ENCODE data around the gene ATXN7L2.

ATXN7L2 gene

GRCh38 chr1:109483672-109484518 is at the start of gene ATXN7L2 (continued):
- peak; percentile 27; the same call in 1 of the 2 replicates for TF ChIP-seq TCF7L2 (IDR thresholded peaks at IDR 0.05; ENCODE audit: borderline replicate concordance, low read depth, low read length)

- Histone ChIP-seq H3K36me3 (ENCODE audit: control insufficient read depth in 2 of 2, insufficient read depth in 1 of 2, low read length in 2 of 2) (no peaks in the 10 kb centered on the region), H3K4me3 (ENCODE audit: low read depth, low read length) (no peak overlapping the region), H3K9me3 (ENCODE audit: control insufficient read depth, insufficient read depth, low read depth, low read length) (no peaks in the 10 kb centered on the region), H3K4me1 (ENCODE audit: control insufficient read depth, insufficient read depth, low read length) (no peaks in the 10 kb centered on the region), H3K27ac (ENCODE audit: extremely low read depth, low read depth, low read length) (no peak overlapping the region)
- TF ChIP-seq ATF2 (tag by site-specific recombination; IDR thresholded peaks at IDR 0.05; ENCODE audit: low read depth) (no peak), TRIM28 (IDR thresholded peaks at IDR 0.05; ENCODE audit: borderline replicate concordance, low read length) (no peak), PRDM6 (tag by site-specific recombination; IDR thresholded peaks at IDR 0.05) (no peak), ZNF341 (tag by site-specific recombination; IDR thresholded peaks at IDR 0.05; ENCODE audit: low read depth) (no peak), OVOL3 (tag by site-specific recombination; IDR thresholded peaks at IDR 0.05) (no peak), SETDB1 (IDR thresholded peaks at IDR 0.05; ENCODE audit: insufficient read length, low read length) (peak; percentile 18), ZBTB7A (tag by site-specific recombination; IDR thresholded peaks at IDR 0.05; ENCODE audit: low read depth) (no peak), ZNF585B (tag by site-specific recombination; IDR thresholded peaks at IDR 0.05) (peak; percentile 98), ZNF354C (tag by site-specific recombination; IDR thresholded peaks at IDR 0.05; ENCODE audit: borderline replicate concordance, low read depth) (no peak)
- ChIA-PET CTCF (no interaction called here), POLR2A (no interaction called here)
These were observed 49.2 kb upstream of the ATXN7L2 start for GRCh38 chr1:109434484-109434883.

GRCh38 chr1:109438798-109439297 is 44.9 kb upstream of the ATXN7L2 start:
- ChIA-PET CTCF (interaction anchor here (0.6 to 0.7 kb wide), 2 partner anchors 56 to 339 kb away, joined by 3 read pairs; no protein-coding TSS in a partner anchor), POLR2A (no interaction called here)
- Histone ChIP-seq H3K4me1 (ENCODE audit: control insufficient read depth, insufficient read depth, low read length) (no peaks in the 10 kb centered on the region), H3K36me3 (ENCODE audit: control insufficient read depth in 2 of 2, insufficient read depth in 1 of 2, low read length in 2 of 2) (no peaks in the 10 kb centered on the region), H3K9me3 (ENCODE audit: control insufficient read depth, insufficient read depth, low read depth, low read length) (no peaks in the 10 kb centered on the region), H3K4me3 (ENCODE audit: low read depth, low read length) (no peak overlapping the region), H3K27ac (ENCODE audit: extremely low read depth, low read depth, low read length) (no peak overlapping the region)
- TF ChIP-seq ZNF335 (tag by site-specific recombination; conservative IDR thresholded peaks at IDR 0.05) (peak; percentile 30; the same call in 1 of the 2 replicates), ZNF366 (tag by site-specific recombination; conservative IDR thresholded peaks at IDR 0.05) (peak; percentile 33; the same call in 1 of the 2 replicates), ZNF354C (tag by site-specific recombination; IDR thresholded peaks at IDR 0.05; ENCODE audit: borderline replicate concordance, low read depth) (no peak), MYNN (tag by site-specific recombination; IDR thresholded peaks at IDR 0.05; ENCODE audit: borderline replicate concordance) (no peak), ZNF16 (tag by site-specific recombination; IDR thresholded peaks at IDR 0.05; ENCODE audit: low read depth) (no peak), ZFHX2 (tag by site-specific recombination; conservative IDR thresholded peaks at IDR 0.05) (no peak), HIC1 (tag by site-specific recombination; IDR thresholded peaks at IDR 0.05) (no peak), ZNF660 (tag by site-specific recombination; IDR thresholded peaks at IDR 0.05) (peak; percentile 100), ZNF629 (tag by site-specific recombination; IDR thresholded peaks at IDR 0.05) (no peak), ZFP41 (tag by site-specific recombination; IDR thresholded peaks at IDR 0.05; ENCODE audit: borderline replicate concordance) (no peak), ZFP69B (tag by site-specific recombination; IDR thresholded peaks at IDR 0.05) (no peak), ZNF513 (tag by site-specific recombination; IDR thresholded peaks at IDR 0.05) (no peak), PRDM1 (tag by site-specific recombination; IDR thresholded peaks at IDR 0.05) (peak; percentile 76)
